Mesothelial cell of epicardium (in vitro differentiated cells): ENCODE data around the gene CASZ1. TPM values are rescaled to one million over a fixed set of nuclear protein-coding genes. Genes with fewer than 3 reads are reported as not detected.

Source experiments
- DNase-seq, 2 experiments: peaks; one replicate each; pipeline ENCODE4 v3.0.0; 2021; ENCODE audit warnings: low spot score in 2 of 2; ENCODE audit not compliant: unreplicated experiment in 2 of 2
- H3K27ac Mint-ChIP-seq: 2 replicates; pipeline ENCODE4 v1.8.0; 2021; ENCODE audit warnings: mixed read lengths
- H3K27me3 Mint-ChIP-seq: 2 replicates; pipeline ENCODE4 v1.8.0; 2021; ENCODE audit warnings: low read depth, mixed read lengths
- H3K36me3 Mint-ChIP-seq: 2 replicates; pipeline ENCODE4 v1.8.0; 2021; ENCODE audit warnings: mixed read lengths
- H3K4me1 Mint-ChIP-seq: 2 replicates; pipeline ENCODE4 v1.8.0; 2021; ENCODE audit warnings: mixed read lengths
- H3K4me3 Mint-ChIP-seq: 2 replicates; pipeline ENCODE4 v1.8.0; 2021; ENCODE audit warnings: mild to moderate bottlenecking, moderate library complexity, mixed read lengths
- H3K9me3 Mint-ChIP-seq: 2 replicates; pipeline ENCODE4 v1.8.0; 2021; ENCODE audit warnings: mixed read lengths
- total RNA-seq: library from RNA; stranded (reverse); gene quantifications from 3 replicates; pipeline ENCODE4 v1.2.1, GENCODE V29; 2021
- TF ChIP-seq, protein P1 (sequence below): fragments of 200-600 bp; sonication (generic); IDR thresholded peaks from one replicate; pipeline ENCODE4 v1.5.0; 2021; ENCODE audit warnings: antibody characterized with exemption; ENCODE audit not compliant: unreplicated experiment

The CASZ1 gene
- total RNA-seq, 1 donor from 2014 or later = 8.9 TPM

GRCh38 chr1:10626131-10626731, 170.2 kb downstream of the CASZ1 start:
- TF ChIP-seq, protein P1, sequence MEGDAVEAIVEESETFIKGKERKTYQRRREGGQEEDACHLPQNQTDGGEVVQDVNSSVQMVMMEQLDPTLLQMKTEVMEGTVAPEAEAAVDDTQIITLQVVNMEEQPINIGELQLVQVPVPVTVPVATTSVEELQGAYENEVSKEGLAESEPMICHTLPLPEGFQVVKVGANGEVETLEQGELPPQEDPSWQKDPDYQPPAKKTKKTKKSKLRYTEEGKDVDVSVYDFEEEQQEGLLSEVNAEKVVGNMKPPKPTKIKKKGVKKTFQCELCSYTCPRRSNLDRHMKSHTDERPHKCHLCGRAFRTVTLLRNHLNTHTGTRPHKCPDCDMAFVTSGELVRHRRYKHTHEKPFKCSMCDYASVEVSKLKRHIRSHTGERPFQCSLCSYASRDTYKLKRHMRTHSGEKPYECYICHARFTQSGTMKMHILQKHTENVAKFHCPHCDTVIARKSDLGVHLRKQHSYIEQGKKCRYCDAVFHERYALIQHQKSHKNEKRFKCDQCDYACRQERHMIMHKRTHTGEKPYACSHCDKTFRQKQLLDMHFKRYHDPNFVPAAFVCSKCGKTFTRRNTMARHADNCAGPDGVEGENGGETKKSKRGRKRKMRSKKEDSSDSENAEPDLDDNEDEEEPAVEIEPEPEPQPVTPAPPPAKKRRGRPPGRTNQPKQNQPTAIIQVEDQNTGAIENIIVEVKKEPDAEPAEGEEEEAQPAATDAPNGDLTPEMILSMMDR = no peak
- no peaks in the 10 kb centered on the region for H3K9me3 Mint-ChIP-seq
- peaks cover 17% of the 10 kb centered on the region for H3K36me3 Mint-ChIP-seq
- peaks cover 2% of the 10 kb centered on the region for H3K4me1 Mint-ChIP-seq
- H3K27ac Mint-ChIP-seq = no peak overlapping the region
- H3K27me3 Mint-ChIP-seq = no peaks in the 10 kb centered on the region
- H3K4me3 Mint-ChIP-seq = no peak overlapping the region
- DNase-seq = no peak

GRCh38 chr1:10625554-10625953, 170.9 kb downstream of the CASZ1 start:
- Mint-ChIP-seq H3K4me1 (peaks cover 2% of the 10 kb centered on the region), H3K36me3 (peaks cover 16% of the 10 kb centered on the region), H3K9me3 (no peaks in the 10 kb centered on the region), H3K4me3 (no peak overlapping the region), H3K27ac (no peak overlapping the region), H3K27me3 (no peaks in the 10 kb centered on the region)
- TF ChIP-seq, protein P1 = no peak
- no peak for DNase-seq

DNA sequence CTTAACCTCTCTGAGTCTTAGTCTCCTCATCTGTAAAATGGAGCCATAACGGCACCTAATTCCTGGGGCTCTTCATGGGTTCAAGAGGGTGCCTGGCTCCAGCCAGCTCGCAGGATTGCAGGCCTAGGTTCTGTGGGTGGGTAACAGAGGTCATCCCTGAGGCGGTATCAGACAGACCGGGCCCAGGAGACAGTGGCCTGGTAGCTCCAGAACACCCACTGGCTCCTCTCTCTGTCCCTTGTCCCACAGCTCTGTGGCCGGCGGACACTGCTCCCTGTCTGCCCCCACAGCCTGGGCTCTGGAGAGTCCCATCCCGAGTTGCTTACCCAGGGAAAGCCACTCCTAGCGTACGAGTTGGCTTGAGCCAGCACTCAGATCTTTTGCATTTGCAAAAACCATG, 171.4 kb downstream of the CASZ1 start:
- H3K27ac Mint-ChIP-seq = no peak overlapping the region
- TF ChIP-seq, protein P1 = no peak
- DNase-seq = no peak
- H3K9me3 Mint-ChIP-seq = no peaks in the 10 kb centered on the region
- peaks cover 13% of the 10 kb centered on the region for H3K36me3 Mint-ChIP-seq
- no peaks in the 10 kb centered on the region for H3K27me3 Mint-ChIP-seq
- peaks cover 2% of the 10 kb centered on the region for H3K4me1 Mint-ChIP-seq
- H3K4me3 Mint-ChIP-seq = no peak overlapping the region

DNA sequence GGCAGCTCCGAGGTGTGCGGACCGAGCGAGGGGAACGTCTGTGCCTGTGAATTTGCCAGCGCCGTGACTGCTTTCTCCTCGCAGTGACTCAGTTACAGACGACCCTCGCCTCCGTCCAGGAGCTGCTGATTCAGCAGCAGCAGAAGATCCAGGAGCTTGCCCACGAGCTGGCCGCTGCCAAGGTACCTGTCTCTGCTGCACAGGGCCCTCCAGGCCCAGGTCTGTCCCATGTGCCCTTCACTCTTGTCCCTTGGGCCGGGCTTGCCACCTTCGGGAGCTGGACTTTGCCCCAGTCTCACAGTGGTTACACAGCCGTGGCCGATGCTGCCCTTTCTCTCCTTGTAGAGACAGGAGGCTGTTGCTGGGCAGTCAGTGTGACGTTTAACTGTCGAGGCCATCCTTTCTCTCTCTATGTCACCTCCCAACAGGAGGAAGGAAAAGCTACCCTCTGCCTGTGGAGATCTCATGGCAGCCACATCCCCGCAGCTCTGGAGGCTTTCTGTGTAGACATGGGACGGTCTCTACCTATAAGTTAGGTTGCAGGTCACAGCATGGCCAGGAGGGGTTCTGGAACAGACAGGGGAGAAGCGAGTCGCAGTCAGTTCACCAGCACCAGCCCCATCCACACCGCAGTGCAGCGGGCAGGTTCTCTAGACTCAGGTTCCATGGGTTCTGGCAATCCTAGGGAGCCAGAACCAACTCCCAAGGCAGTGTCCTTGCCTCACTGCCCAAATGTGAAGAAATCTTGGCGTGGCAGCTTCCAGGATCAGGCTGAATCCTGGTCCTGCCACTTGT, 172.0 kb downstream of the CASZ1 start:
- Mint-ChIP-seq H3K27me3 (no peaks in the 10 kb centered on the region), H3K27ac (no peak overlapping the region), H3K4me1 (peaks cover 2% of the 10 kb centered on the region), H3K4me3 (no peak overlapping the region), H3K9me3 (no peaks in the 10 kb centered on the region), H3K36me3 (peaks cover 13% of the 10 kb centered on the region)
- TF ChIP-seq, protein P1 = no peak
- no peak for DNase-seq

DNA sequence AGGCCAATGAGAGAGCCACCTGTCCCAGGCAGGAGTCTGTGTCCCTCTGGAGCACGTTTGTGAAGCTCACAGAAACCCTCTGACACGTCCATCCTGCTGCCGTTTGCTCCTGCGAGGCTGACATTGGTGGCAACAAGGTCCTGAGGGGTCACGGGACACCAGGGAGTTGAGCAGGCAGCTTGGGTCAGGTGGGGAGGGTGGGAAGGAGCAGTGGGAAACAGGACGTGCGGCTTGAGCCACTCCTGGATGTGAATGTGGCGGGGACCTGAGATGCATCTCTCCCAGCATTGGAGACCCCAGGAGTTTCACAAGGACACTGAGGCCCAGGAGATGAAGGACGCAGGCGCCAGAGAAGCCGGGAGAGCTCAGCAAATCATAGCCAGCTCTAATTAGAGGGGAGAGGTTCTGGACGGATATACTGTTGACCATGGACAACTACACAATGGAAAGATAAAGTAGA, 172.7 kb downstream of the CASZ1 start:
- peaks cover 12% of the 10 kb centered on the region for H3K36me3 Mint-ChIP-seq
- H3K4me3 Mint-ChIP-seq = no peak overlapping the region
- H3K27me3 Mint-ChIP-seq = no peaks in the 10 kb centered on the region
- DNase-seq = no peak
- H3K4me1 Mint-ChIP-seq = peaks cover 2% of the 10 kb centered on the region
- H3K9me3 Mint-ChIP-seq = no peaks in the 10 kb centered on the region
- TF ChIP-seq, protein P1 = no peak
- H3K27ac Mint-ChIP-seq = no peak overlapping the region
